ENCODE data around the gene CMC2. TPM values are rescaled to one million over a fixed set of nuclear protein-coding genes. Genes with fewer than 3 reads are reported as not detected.

CMC2 gene
- total RNA-seq, 1 donor from 2014 or later: 141 TPM

DNA sequence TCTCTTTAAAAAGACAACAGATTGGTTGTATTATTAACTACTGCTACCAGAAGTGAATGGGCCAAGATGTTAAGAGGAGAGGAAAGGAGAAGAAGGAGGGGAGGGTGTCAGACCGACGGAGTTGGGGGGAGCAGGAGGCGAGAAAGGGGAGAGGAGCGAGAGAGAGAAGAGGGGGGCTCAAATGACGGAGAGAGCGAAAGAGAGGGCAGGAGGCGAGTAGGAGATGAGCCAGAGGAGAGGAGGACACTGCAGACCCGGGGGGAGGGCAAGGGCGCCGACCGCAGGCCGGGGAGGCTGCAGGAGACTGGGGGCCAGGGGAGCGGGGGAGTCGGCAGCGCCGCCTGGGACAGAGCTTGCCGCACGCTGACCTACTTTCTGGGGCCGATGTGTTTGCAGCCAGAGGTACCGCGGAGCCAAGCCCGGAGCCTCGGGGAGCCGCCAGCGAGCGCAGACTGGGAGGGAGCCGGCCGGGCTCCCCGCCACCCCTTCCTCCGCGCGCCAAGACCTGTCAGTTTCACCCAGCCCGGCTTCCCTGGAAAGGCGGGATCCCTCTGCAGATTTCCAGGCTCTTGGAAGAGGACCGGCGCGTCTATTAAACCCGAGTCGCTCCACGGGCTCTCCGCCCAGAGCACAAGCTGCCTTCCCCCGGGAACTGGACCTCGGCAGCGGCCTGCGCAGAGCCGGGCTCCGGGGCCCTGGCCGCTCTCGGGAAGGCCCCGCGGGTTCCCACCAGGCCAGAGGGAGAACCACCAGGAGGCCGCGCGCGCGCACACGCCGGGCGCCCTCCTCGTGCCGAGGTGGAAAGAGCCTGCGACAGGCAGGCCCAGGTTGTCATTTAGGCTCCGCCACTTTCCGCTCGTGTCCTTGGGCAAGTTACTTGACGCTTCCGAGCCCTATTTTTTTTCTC, 74.6 kb downstream of the CMC2 start:
- Mint-ChIP-seq H3K4me3 (peak overlapping the region; percentile 63), H3K27ac (no peak overlapping the region), H3K36me3 (ENCODE audit: low read depth) (peaks cover 2% of the 10 kb centered on the region), H3K9me3 (no peaks in the 10 kb centered on the region), H3K4me1 (ENCODE audit: low read depth) (peaks cover 9% of the 10 kb centered on the region), H3K27me3 (ENCODE audit: insufficient read depth) (peaks cover 46% of the 10 kb centered on the region)
- no peak for DNase-seq (ENCODE audit: low spot score)
- intact Hi-C loops (cut with micrococcal nuclease): no loop called here

- no peak overlapping the region for H3K4me3 Mint-ChIP-seq
- intact Hi-C loops (cut with micrococcal nuclease): loop anchor here (2.0 kb wide), 1 partner anchor 24 kb away; no protein-coding TSS in a partner anchor
- no peaks in the 10 kb centered on the region for H3K9me3 Mint-ChIP-seq
- no peaks in the 10 kb centered on the region for H3K4me1 Mint-ChIP-seq (ENCODE audit: low read depth)
- H3K27ac Mint-ChIP-seq: no peak overlapping the region
- DNase-seq (ENCODE audit: low spot score): no peak
- H3K36me3 Mint-ChIP-seq (ENCODE audit: low read depth): no peaks in the 10 kb centered on the region
- peaks cover 5% of the 10 kb centered on the region for H3K27me3 Mint-ChIP-seq (ENCODE audit: insufficient read depth)
Observed at GRCh38 chr16:80924372-80924978, 82.2 kb downstream of the CMC2 start.

GRCh38 chr16:80923356-80923755, 83.3 kb downstream of the CMC2 start:
- no peak overlapping the region for H3K27ac Mint-ChIP-seq
- H3K9me3 Mint-ChIP-seq: no peaks in the 10 kb centered on the region
- H3K27me3 Mint-ChIP-seq (ENCODE audit: insufficient read depth): peaks cover 5% of the 10 kb centered on the region
- intact Hi-C loops (cut with micrococcal nuclease): no loop called here
- DNase-seq (ENCODE audit: low spot score): no peak
- no peak overlapping the region for H3K4me3 Mint-ChIP-seq
- no peaks in the 10 kb centered on the region for H3K36me3 Mint-ChIP-seq (ENCODE audit: low read depth)
- H3K4me1 Mint-ChIP-seq (ENCODE audit: low read depth): no peaks in the 10 kb centered on the region

Other genes starting within 250 kb of the CMC2 start
- gene CDYL2, start 202.3 kb downstream of the CMC2 start, total RNA-seq: 93.4 and 97.1 TPM in 2 replicates
- gene CENPN, start 329 bp upstream of the CMC2 start, total RNA-seq: 65.6 and 67.8 TPM in 2 replicates
- 31.2 and 32.3 TPM in 2 replicates for gene ATMIN, start 29.0 kb upstream of the CMC2 start, total RNA-seq
- 0.32 and 0.41 TPM in 2 replicates for gene C16orf46, start 70.4 kb upstream of the CMC2 start, total RNA-seq
- gene GCSH, start 89.5 kb upstream of the CMC2 start, total RNA-seq: 16.5 and 19.1 TPM in 2 replicates
- not detected in 2 replicates for gene BCO1, start 231.8 kb upstream of the CMC2 start, total RNA-seq

All from activated T-helper 1 cell treated with anti-CD3 and anti-CD28 coated beads, Interleukin-12 subunit alpha, Interleukin-12 subunit beta, Interleukin-2, Interleukin-4 antibody, amounts not matched to agents 30 ng/mL and 10 ng/mL and 1 ng/mL, durations not matched to agents 14 hours and 24 hours and 36 hours (primary cell).